H1 (cell line): ENCODE data around the gene ARNT2.

Experiments used
- BRCA1 ChIP-seq: IDR thresholded peaks from 2 replicates; pipeline ENCODE4 v1.6.1; 2012; ENCODE audit warnings: low read depth, low read length, improper control_type of control experiment
- CHD2 ChIP-seq: IDR thresholded peaks from 2 replicates; pipeline ENCODE4 v1.6.1; 2012; ENCODE audit warnings: low read length, improper control_type of control experiment
- CREB1 ChIP-seq: IDR thresholded peaks from 2 replicates; pipeline ENCODE4 v1.6.1; 2012; ENCODE audit warnings: inconsistent platforms
- EZH2 ChIP-seq: fragments of 200-600 bp; sonication (generic); IDR thresholded peaks from 2 replicates; pipeline ENCODE4 v1.7.1; 2012; ENCODE audit warnings: low read depth, mild to moderate bottlenecking, moderate library complexity, low read length, inconsistent platforms; ENCODE audit not compliant: severe bottlenecking
- GTF2F1 ChIP-seq: IDR thresholded peaks from 2 replicates; pipeline ENCODE4 v1.6.1; 2012; ENCODE audit warnings: low read depth, low read length, improper control_type of control experiment, borderline replicate concordance
- JUND ChIP-seq: IDR thresholded peaks from 2 replicates; pipeline ENCODE4 v1.6.1; 2011; ENCODE audit warnings: mild to moderate bottlenecking, improper control_type of control experiment, low read length
- POLR2A ChIP-seq, 2 experiments: IDR thresholded peaks; 1 replicate in 1 of 2; 2 replicates in 1 of 2; pipeline ENCODE4 v1.6.1; 2011; ENCODE audit warnings: low read depth in 2 of 2, low read length in 2 of 2, mild to moderate bottlenecking in 2 of 2; ENCODE audit errors: control extremely low read depth in 1 of 2
- POLR2AphosphoS5 ChIP-seq: IDR thresholded peaks from 2 replicates; pipeline ENCODE4 v1.6.1; 2011; ENCODE audit warnings: low read depth, low read length
- TBP ChIP-seq: IDR thresholded peaks from 2 replicates; pipeline ENCODE4 v1.6.1; 2011; ENCODE audit warnings: low read depth, low read length, improper control_type of control experiment
- TCF12 ChIP-seq: IDR thresholded peaks from 2 replicates; pipeline ENCODE4 v1.6.1; 2011; ENCODE audit warnings: low read depth, mild to moderate bottlenecking, low read length
- TF ChIP-seq, protein P1 (sequence below), 3 experiments: IDR thresholded peaks; 1 replicate in 2 of 3; 2 replicates in 1 of 3; pipeline versions ENCODE4 v1.5.1 to v1.6.1; 2011; ENCODE audit warnings: low read length in 3 of 3, mild to moderate bottlenecking in 3 of 3, inconsistent platforms in 2 of 3, low read depth in 1 of 3, moderate library complexity in 1 of 3; ENCODE audit not compliant: insufficient read depth in 1 of 3; ENCODE audit errors: control extremely low read depth in 1 of 3
- TF ChIP-seq, protein P2 (sequence below): IDR thresholded peaks from 2 replicates; pipeline ENCODE4 v1.6.1; 2012; ENCODE audit warnings: inconsistent platforms

DNA sequence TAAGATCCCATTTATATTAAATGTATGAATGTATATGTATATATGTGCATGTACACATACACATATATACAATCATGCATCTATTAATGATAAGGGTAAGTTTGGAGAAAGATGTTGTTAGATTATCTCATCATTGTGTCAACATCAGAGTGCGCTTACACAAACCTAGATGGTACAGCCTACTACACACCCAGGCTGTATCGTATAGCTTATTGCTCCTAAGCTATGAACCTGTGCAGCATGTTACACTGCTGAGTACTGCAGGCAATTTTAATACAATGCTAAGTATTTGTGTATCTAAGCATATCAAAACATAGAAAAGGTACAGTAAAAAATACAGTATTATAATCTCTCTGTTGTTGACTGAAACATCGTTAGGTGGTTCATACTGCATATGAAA, 233.6 kb downstream of the ARNT2 start:
- no peak for TF ChIP-seq TCF12
- TF ChIP-seq CHD2 = no peak
- no peak for TF ChIP-seq BRCA1
- TF ChIP-seq TBP = no peak
- TF ChIP-seq, protein P1, sequence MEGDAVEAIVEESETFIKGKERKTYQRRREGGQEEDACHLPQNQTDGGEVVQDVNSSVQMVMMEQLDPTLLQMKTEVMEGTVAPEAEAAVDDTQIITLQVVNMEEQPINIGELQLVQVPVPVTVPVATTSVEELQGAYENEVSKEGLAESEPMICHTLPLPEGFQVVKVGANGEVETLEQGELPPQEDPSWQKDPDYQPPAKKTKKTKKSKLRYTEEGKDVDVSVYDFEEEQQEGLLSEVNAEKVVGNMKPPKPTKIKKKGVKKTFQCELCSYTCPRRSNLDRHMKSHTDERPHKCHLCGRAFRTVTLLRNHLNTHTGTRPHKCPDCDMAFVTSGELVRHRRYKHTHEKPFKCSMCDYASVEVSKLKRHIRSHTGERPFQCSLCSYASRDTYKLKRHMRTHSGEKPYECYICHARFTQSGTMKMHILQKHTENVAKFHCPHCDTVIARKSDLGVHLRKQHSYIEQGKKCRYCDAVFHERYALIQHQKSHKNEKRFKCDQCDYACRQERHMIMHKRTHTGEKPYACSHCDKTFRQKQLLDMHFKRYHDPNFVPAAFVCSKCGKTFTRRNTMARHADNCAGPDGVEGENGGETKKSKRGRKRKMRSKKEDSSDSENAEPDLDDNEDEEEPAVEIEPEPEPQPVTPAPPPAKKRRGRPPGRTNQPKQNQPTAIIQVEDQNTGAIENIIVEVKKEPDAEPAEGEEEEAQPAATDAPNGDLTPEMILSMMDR (IDR thresholded peaks at IDR 0.05; ENCODE audit: control extremely low read depth in 1 of 3, insufficient read depth in 1 of 3, low read depth in 1 of 3, low read length in 3 of 3) = no peak
- TF ChIP-seq, protein P2, sequence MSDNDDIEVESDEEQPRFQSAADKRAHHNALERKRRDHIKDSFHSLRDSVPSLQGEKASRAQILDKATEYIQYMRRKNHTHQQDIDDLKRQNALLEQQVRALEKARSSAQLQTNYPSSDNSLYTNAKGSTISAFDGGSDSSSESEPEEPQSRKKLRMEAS = no peak
- TF ChIP-seq POLR2AphosphoS5 = no peak
- TF ChIP-seq EZH2 = no peak
- TF ChIP-seq JUND = no peak
- TF ChIP-seq POLR2A (IDR thresholded peaks at IDR 0.05; ENCODE audit: control extremely low read depth in 1 of 2, low read depth in 2 of 2, low read length in 2 of 2) = no peak
- no peak for TF ChIP-seq CREB1
- TF ChIP-seq GTF2F1 = no peak
